ENCODE data around the gene IQGAP2. TPM values are rescaled to one million over a fixed set of nuclear protein-coding genes. Genes with fewer than 3 reads are reported as not detected.

IQGAP2 gene
- total RNA-seq, 1 donor from 2014 or later = 8.8 TPM

GRCh38 chr5:76526950-76527583 is 124.0 kb downstream of the IQGAP2 start:
- H3K4me3 Mint-ChIP-seq (ENCODE audit: unreplicated experiment) = no peak overlapping the region
- no peaks in the 10 kb centered on the region for H3K36me3 Mint-ChIP-seq (ENCODE audit: unreplicated experiment)
- no peaks in the 10 kb centered on the region for H3K9me3 Mint-ChIP-seq (ENCODE audit: unreplicated experiment)
- no peak overlapping the region for H3K27ac Mint-ChIP-seq (ENCODE audit: unreplicated experiment)
- TF ChIP-seq CTCF (IDR thresholded peaks at IDR 0.05) = no peak
- no peaks in the 10 kb centered on the region for H3K27me3 Mint-ChIP-seq (ENCODE audit: unreplicated experiment)
- H3K4me1 Mint-ChIP-seq (ENCODE audit: unreplicated experiment) = peaks cover 55% of the 10 kb centered on the region
- no peak for DNase-seq (ENCODE audit: extremely low spot score, unreplicated experiment)

- TF ChIP-seq CTCF (IDR thresholded peaks at IDR 0.05) = no peak
- Mint-ChIP-seq H3K4me3 (ENCODE audit: unreplicated experiment) (no peak overlapping the region), H3K36me3 (ENCODE audit: unreplicated experiment) (no peaks in the 10 kb centered on the region), H3K4me1 (ENCODE audit: unreplicated experiment) (peaks cover 53% of the 10 kb centered on the region), H3K27ac (ENCODE audit: unreplicated experiment) (no peak overlapping the region), H3K27me3 (ENCODE audit: unreplicated experiment) (no peaks in the 10 kb centered on the region), H3K9me3 (ENCODE audit: unreplicated experiment) (no peaks in the 10 kb centered on the region)
- no peak for DNase-seq (ENCODE audit: extremely low spot score, unreplicated experiment)
Measured at GRCh38 chr5:76527685-76528161, 124.6 kb downstream of the IQGAP2 start.

- TF ChIP-seq CTCF (IDR thresholded peaks at IDR 0.05) = no peak
- H3K36me3 Mint-ChIP-seq (ENCODE audit: unreplicated experiment) = no peaks in the 10 kb centered on the region
- no peaks in the 10 kb centered on the region for H3K27me3 Mint-ChIP-seq (ENCODE audit: unreplicated experiment)
- H3K4me1 Mint-ChIP-seq (ENCODE audit: unreplicated experiment) = peaks cover 44% of the 10 kb centered on the region
- no peak for DNase-seq (ENCODE audit: extremely low spot score, unreplicated experiment)
- no peak overlapping the region for H3K27ac Mint-ChIP-seq (ENCODE audit: unreplicated experiment)
- H3K4me3 Mint-ChIP-seq (ENCODE audit: unreplicated experiment) = no peak overlapping the region
- no peaks in the 10 kb centered on the region for H3K9me3 Mint-ChIP-seq (ENCODE audit: unreplicated experiment)
Measured at GRCh38 chr5:76528547-76529331, 125.7 kb downstream of the IQGAP2 start.

GRCh38 chr5:76529464-76530344 is 126.6 kb downstream of the IQGAP2 start:
- no peak for DNase-seq (ENCODE audit: extremely low spot score, unreplicated experiment)
- Mint-ChIP-seq H3K4me3 (ENCODE audit: unreplicated experiment) (no peak overlapping the region), H3K36me3 (ENCODE audit: unreplicated experiment) (no peaks in the 10 kb centered on the region), H3K27ac (ENCODE audit: unreplicated experiment) (no peak overlapping the region), H3K4me1 (ENCODE audit: unreplicated experiment) (peaks cover 35% of the 10 kb centered on the region), H3K9me3 (ENCODE audit: unreplicated experiment) (no peaks in the 10 kb centered on the region), H3K27me3 (ENCODE audit: unreplicated experiment) (no peaks in the 10 kb centered on the region)
- TF ChIP-seq CTCF (IDR thresholded peaks at IDR 0.05) = no peak
